ENCODE results near the gene SEPHS2.
"Not testable (repeated sequence)": the region's sequence is repeated elsewhere in the genome, so short reads cannot be mapped to it uniquely, and the experiment has no call there.

The SEPHS2 gene

DNA sequence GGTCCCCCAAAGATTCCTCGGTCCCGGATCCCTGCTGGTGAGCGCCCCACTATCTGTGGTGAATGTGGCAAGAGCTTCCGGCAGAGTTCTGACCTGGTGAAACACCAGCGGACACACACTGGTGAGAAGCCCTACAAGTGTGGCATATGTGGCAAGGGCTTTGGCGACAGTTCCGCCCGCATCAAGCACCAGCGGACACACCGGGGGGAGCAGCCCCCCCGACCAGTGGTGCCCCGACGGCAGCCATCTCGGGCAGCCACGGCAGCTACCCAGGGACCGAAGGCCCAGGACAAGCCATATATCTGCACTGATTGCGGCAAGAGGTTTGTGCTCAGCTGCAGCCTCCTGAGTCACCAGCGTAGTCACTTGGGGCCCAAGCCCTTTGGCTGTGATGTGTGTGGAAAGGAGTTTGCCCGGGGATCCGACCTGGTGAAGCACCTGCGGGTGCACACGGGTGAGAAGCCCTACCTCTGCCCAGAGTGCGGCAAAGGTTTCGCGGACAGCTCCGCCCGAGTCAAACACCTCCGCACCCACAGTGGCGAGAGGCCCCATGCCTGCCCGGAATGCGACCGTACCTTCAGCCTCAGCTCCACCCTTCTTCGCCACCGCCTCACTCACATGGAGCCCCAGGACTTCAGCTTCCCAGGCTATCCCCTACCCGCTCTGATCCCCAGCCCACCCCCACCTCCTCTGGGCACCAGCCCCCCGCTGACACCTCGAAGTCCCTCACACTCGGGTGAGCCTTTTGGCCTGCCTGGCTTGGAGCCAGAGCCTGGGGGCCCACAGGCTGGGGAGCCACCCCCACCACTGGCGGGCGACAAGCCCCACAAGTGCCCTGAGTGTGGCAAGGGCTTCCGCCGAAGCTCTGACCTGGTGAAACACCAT is 47.7 kb downstream of the SEPHS2 start:
- Histone ChIP-seq H3K9me2 (replicated peaks; ENCODE audit: low read depth, low read length) (no peaks in the 10 kb centered on the region), H3K79me2 (ENCODE audit: insufficient read depth, low read length) (peaks cover 45% of the 10 kb centered on the region), H3K27me3 (ENCODE audit: insufficient read depth, low read length, poor library complexity, severe bottlenecking) (no peaks in the 10 kb centered on the region), H3K4me2 (ENCODE audit: low read depth, low read length, poor library complexity, severe bottlenecking) (peak overlapping the region; percentile 100), H3K36me3 (ENCODE audit: insufficient read depth, low read length) (peaks cover 8% of the 10 kb centered on the region; the same call in 1 of the 2 replicates), H3F3A (ENCODE audit: low read depth) (peaks cover 29% of the 10 kb centered on the region), H3K4me3 (ENCODE audit: low read length, poor library complexity, severe bottlenecking) (no peak overlapping the region), H2AFZ (ENCODE audit: low read length) (no peak overlapping the region), H3K4me1 (ENCODE audit: insufficient read depth, low read length, poor library complexity, severe bottlenecking) (peaks cover 55% of the 10 kb centered on the region), H4K20me1 (ENCODE audit: insufficient read depth, low read length, poor library complexity, severe bottlenecking) (peaks cover 17% of the 10 kb centered on the region), H3K9ac (ENCODE audit: low read depth, low read length, poor library complexity, severe bottlenecking) (peak overlapping the region; percentile 82), H3K9me3 (ENCODE audit: insufficient read depth, low read depth, low read length) (no peaks in the 10 kb centered on the region)
- TF ChIP-seq, protein P1, sequence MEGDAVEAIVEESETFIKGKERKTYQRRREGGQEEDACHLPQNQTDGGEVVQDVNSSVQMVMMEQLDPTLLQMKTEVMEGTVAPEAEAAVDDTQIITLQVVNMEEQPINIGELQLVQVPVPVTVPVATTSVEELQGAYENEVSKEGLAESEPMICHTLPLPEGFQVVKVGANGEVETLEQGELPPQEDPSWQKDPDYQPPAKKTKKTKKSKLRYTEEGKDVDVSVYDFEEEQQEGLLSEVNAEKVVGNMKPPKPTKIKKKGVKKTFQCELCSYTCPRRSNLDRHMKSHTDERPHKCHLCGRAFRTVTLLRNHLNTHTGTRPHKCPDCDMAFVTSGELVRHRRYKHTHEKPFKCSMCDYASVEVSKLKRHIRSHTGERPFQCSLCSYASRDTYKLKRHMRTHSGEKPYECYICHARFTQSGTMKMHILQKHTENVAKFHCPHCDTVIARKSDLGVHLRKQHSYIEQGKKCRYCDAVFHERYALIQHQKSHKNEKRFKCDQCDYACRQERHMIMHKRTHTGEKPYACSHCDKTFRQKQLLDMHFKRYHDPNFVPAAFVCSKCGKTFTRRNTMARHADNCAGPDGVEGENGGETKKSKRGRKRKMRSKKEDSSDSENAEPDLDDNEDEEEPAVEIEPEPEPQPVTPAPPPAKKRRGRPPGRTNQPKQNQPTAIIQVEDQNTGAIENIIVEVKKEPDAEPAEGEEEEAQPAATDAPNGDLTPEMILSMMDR (conservative IDR thresholded peaks at IDR 0.05; ENCODE audit: low read length), result no peak
- TF ChIP-seq EZH2phosphoT487 (IDR thresholded peaks at IDR 0.05; ENCODE audit: borderline replicate concordance), result no peak

DNA sequence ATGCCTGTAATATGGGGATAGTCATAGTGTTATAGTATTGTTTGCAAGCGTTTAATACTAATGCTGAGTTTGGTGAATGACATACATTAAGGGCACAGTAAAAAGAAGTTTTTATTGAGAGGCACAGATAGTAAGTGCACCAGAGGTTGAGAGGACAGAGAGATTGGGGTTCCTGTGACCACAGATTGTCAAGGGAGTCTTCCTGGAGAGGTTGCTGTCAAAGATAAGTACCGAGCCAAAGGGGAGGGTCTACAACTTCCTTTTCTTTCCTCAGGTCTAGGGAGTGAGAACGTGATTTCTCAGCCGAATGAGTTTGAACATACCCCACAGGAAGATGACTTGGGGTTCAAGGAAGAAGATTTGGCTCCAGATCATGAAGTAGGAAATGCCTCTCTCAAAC is 48.6 kb downstream of the SEPHS2 start:
- no peaks in the 10 kb centered on the region for H3K9me2 ChIP-seq (replicated peaks; ENCODE audit: low read depth, low read length)
- H3K36me3 ChIP-seq (ENCODE audit: insufficient read depth, low read length), result peaks cover 8% of the 10 kb centered on the region; the same call in 1 of the 2 replicates
- H3F3A ChIP-seq (ENCODE audit: low read depth), result peaks cover 26% of the 10 kb centered on the region
- no peak overlapping the region for H2AFZ ChIP-seq (ENCODE audit: low read length)
- peaks cover 17% of the 10 kb centered on the region for H4K20me1 ChIP-seq (ENCODE audit: insufficient read depth, low read length, poor library complexity, severe bottlenecking)
- peak overlapping the region; percentile 85 for H3K9ac ChIP-seq (ENCODE audit: low read depth, low read length, poor library complexity, severe bottlenecking)
- TF ChIP-seq EZH2phosphoT487 (IDR thresholded peaks at IDR 0.05; ENCODE audit: borderline replicate concordance), result no peak
- TF ChIP-seq, protein P1 (conservative IDR thresholded peaks at IDR 0.05; ENCODE audit: low read length), result no peak
- H3K4me3 ChIP-seq (ENCODE audit: low read length, poor library complexity, severe bottlenecking), result peak overlapping the region; percentile 99
- no peaks in the 10 kb centered on the region for H3K27me3 ChIP-seq (ENCODE audit: insufficient read depth, low read length, poor library complexity, severe bottlenecking)
- peaks cover 45% of the 10 kb centered on the region for H3K79me2 ChIP-seq (ENCODE audit: insufficient read depth, low read length)
- H3K4me2 ChIP-seq (ENCODE audit: low read depth, low read length, poor library complexity, severe bottlenecking), result peak overlapping the region; percentile 100
- H3K4me1 ChIP-seq (ENCODE audit: insufficient read depth, low read length, poor library complexity, severe bottlenecking), result peaks cover 55% of the 10 kb centered on the region
- H3K9me3 ChIP-seq (ENCODE audit: insufficient read depth, low read depth, low read length), result no peaks in the 10 kb centered on the region

GRCh38 chr16:30396627-30397026 is 49.0 kb downstream of the SEPHS2 start:
- peak overlapping the region; percentile 85 for H3K9ac ChIP-seq (ENCODE audit: low read depth, low read length, poor library complexity, severe bottlenecking)
- H3K4me3 ChIP-seq (ENCODE audit: low read length, poor library complexity, severe bottlenecking), result peak overlapping the region; percentile 99
- not testable (repeated sequence) for H3K27me3 ChIP-seq (ENCODE audit: insufficient read depth, low read length, poor library complexity, severe bottlenecking); H3K9me3 ChIP-seq (ENCODE audit: insufficient read depth, low read depth, low read length); H2AFZ ChIP-seq (ENCODE audit: low read length); H3K9me2 ChIP-seq (replicated peaks; ENCODE audit: low read depth, low read length); H3K36me3 ChIP-seq (ENCODE audit: insufficient read depth, low read length)
- peaks cover 45% of the 10 kb centered on the region for H3K79me2 ChIP-seq (ENCODE audit: insufficient read depth, low read length)
- peaks cover 22% of the 10 kb centered on the region for H3F3A ChIP-seq (ENCODE audit: low read depth)
- peak overlapping the region; percentile 100 for H3K4me2 ChIP-seq (ENCODE audit: low read depth, low read length, poor library complexity, severe bottlenecking)
- peaks cover 17% of the 10 kb centered on the region for H4K20me1 ChIP-seq (ENCODE audit: insufficient read depth, low read length, poor library complexity, severe bottlenecking)
- H3K4me1 ChIP-seq (ENCODE audit: insufficient read depth, low read length, poor library complexity, severe bottlenecking), result peaks cover 55% of the 10 kb centered on the region

All from Loucy (cell line).